ENCODE data around the gene NUP210.
"Not testable (repeated sequence)": the region's sequence is repeated elsewhere in the genome, so short reads cannot be mapped to it uniquely, and the experiment has no call there.

The NUP210 gene

GRCh38 chr3:13403213-13403819 lies 16.8 kb downstream of the NUP210 start:
- H3K27me3 Mint-ChIP-seq: no peaks in the 10 kb centered on the region
- peaks cover 7% of the 10 kb centered on the region for H3K9me3 Mint-ChIP-seq
- ATAC-seq: no peak
- peaks cover 33% of the 10 kb centered on the region for H3K36me3 Mint-ChIP-seq
- H3K27ac Mint-ChIP-seq: no peak overlapping the region
- peaks cover 62% of the 10 kb centered on the region for H3K4me1 Mint-ChIP-seq
- no peak overlapping the region for H3K4me3 Mint-ChIP-seq

DNA sequence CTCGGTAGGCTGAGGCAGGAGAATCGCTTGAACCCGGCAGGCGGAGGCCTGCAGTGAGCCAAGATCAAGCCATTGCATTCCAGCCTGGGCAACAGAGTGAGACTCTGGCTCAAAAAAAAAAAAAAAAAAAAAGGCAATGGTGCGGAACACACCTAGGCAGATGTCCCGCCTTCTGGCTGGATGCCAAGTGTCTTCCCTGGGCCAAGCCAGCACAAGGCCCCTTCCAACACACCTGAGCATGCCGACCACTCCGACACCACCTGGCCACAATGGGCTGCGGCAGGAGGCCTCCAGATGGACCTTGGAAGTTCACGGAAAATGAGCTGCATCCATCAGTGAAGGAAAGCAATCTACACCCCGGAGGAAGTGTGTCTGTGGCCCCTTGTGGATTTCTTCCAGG lies 19.0 kb downstream of the NUP210 start:
- Mint-ChIP-seq H3K36me3 (peaks cover 31% of the 10 kb centered on the region), H3K4me3 (no peak overlapping the region), H3K27ac (no peak overlapping the region), H3K4me1 (peaks cover 44% of the 10 kb centered on the region), H3K27me3 (no peaks in the 10 kb centered on the region), H3K9me3 (peaks cover 3% of the 10 kb centered on the region)
- ATAC-seq: no peak

DNA sequence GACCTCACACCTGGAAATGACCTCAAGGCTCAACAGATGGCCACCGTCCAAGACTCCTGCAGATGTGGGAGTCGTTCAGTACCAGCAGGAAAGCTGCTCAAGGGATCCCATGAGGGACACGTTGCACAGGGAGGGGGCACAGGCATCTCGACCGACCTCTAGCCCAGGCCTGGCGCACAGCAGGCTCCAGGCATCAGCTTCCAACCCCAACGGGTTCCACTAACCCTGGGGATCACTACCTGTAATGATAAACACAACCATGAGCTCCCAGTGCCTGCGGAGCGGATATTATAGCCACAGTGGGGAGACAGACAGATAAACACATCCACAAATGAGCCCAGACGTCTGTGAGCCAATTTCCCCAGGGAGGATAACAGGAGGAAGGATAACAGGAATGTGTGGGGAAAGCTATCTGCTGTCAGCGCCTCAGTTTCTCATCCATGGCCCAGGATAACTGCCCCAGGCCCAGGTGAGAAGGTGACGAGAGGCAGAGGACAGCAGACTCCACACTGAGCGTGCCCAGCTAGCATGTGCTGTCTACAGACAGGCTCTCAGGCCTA lies 19.9 kb downstream of the NUP210 start:
- H3K27me3 Mint-ChIP-seq: no peaks in the 10 kb centered on the region
- H3K27ac Mint-ChIP-seq: peak overlapping the region; percentile 35
- no peak overlapping the region for H3K4me3 Mint-ChIP-seq

GRCh38 chr3:13399603-13400002 lies 20.5 kb downstream of the NUP210 start:
- H3K27ac Mint-ChIP-seq: no peak overlapping the region
- peaks cover 3% of the 10 kb centered on the region for H3K9me3 Mint-ChIP-seq
- H3K36me3 Mint-ChIP-seq: peaks cover 36% of the 10 kb centered on the region
- no peak overlapping the region for H3K4me3 Mint-ChIP-seq
- H3K27me3 Mint-ChIP-seq: no peaks in the 10 kb centered on the region
- no peak for ATAC-seq
- H3K4me1 Mint-ChIP-seq: peaks cover 33% of the 10 kb centered on the region

More for the DNA sequence above, 19.9 kb downstream of the NUP210 start:
- peaks cover 39% of the 10 kb centered on the region for H3K36me3 Mint-ChIP-seq
- peaks cover 36% of the 10 kb centered on the region for H3K4me1 Mint-ChIP-seq
- H3K9me3 Mint-ChIP-seq: peaks cover 3% of the 10 kb centered on the region
- ATAC-seq: no peak

DNA sequence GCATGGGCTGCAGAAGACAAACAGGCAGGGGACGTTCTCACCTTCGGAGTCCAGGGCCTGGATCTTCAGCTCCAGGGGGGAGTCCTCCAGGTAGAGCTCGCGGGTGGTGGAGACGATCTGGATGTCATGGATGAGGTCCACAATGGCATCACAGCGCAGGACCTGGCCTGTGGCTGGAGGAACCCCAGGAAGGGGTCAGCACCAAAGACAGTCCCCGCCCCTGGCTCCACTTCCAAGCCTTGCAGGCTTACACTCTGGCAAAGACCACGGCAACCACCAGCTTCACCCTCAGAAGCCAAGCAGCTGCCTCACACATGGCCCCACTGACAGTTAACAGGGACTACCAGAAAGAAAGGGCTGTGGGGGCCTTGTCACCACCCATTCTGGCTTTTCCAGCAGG lies 22.8 kb downstream of the NUP210 start:
- no peak overlapping the region for H3K4me3 Mint-ChIP-seq
- ATAC-seq: no peak
- peaks cover 36% of the 10 kb centered on the region for H3K36me3 Mint-ChIP-seq
- H3K9me3 Mint-ChIP-seq: no peaks in the 10 kb centered on the region
- no peak overlapping the region for H3K27ac Mint-ChIP-seq
- H3K27me3 Mint-ChIP-seq: no peaks in the 10 kb centered on the region
- H3K4me1 Mint-ChIP-seq: peaks cover 24% of the 10 kb centered on the region

DNA sequence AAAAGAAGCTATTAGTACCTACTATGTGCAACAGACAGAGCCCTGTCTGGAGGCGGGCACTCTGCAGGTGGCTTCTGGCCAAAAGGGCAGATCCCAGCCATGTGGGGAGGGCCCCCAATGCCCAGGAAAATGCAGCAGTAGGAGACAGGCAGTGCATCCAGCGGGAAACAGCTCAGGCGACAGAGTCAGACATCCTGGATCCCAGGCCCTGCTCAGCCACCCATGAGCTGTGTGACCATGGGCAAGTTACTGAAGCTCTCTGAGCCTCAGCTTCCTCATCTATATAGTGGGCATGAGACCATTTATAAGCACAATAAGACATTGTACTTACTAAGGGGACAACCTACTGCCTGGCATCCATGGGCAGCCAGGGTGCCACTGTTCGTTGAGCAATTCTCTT lies 25.8 kb downstream of the NUP210 start:
- peaks cover 6% of the 10 kb centered on the region for H3K4me1 Mint-ChIP-seq
- no peaks in the 10 kb centered on the region for H3K9me3 Mint-ChIP-seq
- no peak for ATAC-seq
- H3K27me3 Mint-ChIP-seq: no peaks in the 10 kb centered on the region
- H3K36me3 Mint-ChIP-seq: peaks cover 55% of the 10 kb centered on the region
- no peak overlapping the region for H3K4me3 Mint-ChIP-seq
- peak overlapping the region; percentile 58 for H3K27ac Mint-ChIP-seq

DNA sequence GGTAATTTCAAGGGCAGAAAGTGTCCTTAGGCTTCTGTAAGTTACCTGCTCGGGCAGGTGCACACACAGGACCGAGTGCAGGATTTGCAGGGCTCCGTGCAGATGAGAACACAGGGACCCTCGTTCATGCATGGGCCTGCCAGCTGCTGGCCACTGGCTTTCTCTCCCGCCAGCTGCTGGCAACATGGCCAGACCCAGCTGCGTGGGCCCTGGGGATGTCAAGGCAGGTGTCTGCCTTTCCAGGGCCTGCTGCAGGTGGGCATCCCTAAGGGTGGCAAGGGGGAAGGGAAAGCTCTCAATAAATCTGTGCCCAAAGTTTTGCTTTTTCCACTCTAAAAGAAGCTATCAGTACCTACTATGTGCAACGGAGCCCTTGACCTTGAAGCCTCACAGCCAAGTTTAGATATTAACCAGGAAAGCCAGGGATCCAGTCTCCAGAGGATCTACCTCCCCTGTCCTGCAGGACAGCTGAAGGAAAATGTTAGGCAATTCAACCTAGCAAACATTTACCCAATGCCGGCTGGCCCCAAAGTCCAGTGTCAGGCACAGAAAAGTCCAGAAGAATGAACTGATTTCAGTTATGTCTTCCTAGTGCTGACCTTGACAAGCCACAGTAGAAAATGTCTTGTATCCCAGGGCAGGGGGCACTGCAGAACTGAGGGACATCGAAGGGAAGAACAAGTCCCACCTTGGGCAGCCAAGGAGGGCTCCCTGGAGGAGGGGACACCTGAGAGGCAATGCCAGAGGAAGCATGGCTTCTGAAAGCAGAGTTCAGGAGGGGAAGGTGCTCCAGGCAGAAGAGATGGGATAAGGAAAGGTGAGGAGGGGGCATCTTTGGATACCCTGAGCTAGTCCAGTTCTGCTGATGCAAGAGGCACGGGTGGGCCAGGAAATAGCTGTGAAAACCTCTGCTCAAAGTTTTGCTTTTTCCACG lies 26.4 kb downstream of the NUP210 start:
- peak overlapping the region; percentile 58 for H3K27ac Mint-ChIP-seq

GRCh38 chr3:13391308-13391707 lies 28.8 kb downstream of the NUP210 start:
- no peak for ATAC-seq
- peaks cover 75% of the 10 kb centered on the region for H3K36me3 Mint-ChIP-seq

More for the DNA sequence above, 26.4 kb downstream of the NUP210 start:
- H3K27me3 Mint-ChIP-seq: no peaks in the 10 kb centered on the region
- no peak overlapping the region for H3K4me3 Mint-ChIP-seq
- H3K4me1 Mint-ChIP-seq: peaks cover 6% of the 10 kb centered on the region
- H3K36me3 Mint-ChIP-seq: peaks cover 62% of the 10 kb centered on the region
- H3K9me3 Mint-ChIP-seq: no peaks in the 10 kb centered on the region
- ATAC-seq: no peak

DNA sequence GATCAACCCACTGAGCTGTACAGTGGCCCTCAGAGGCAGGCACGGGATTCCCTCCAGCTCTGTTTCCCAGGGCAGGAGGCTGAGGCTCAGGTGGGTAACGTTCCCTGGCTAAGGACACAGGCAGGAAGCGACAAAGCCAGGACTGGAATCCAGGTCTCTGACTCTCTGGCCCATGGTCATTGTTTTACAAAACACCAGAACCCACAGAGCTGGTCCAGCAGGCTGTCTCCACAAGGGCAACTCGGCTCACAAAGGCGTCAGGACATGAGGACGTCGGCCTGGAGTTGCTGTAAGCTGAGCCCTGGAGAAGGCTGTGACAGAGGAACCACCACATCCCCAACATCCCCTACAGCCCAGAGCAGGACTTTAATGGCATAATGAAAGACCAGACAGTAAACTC lies 30.7 kb downstream of the NUP210 start:
- Mint-ChIP-seq H3K4me1 (peaks cover 29% of the 10 kb centered on the region), H3K36me3 (peaks cover 86% of the 10 kb centered on the region), H3K27me3 (no peaks in the 10 kb centered on the region), H3K4me3 (no peak overlapping the region), H3K9me3 (no peaks in the 10 kb centered on the region), H3K27ac (no peak overlapping the region)
- ATAC-seq: no peak

More at GRCh38 chr3:13391308-13391707, 28.8 kb downstream of the NUP210 start:
- peak overlapping the region; percentile 50 for H3K27ac Mint-ChIP-seq
- H3K27me3 Mint-ChIP-seq: no peaks in the 10 kb centered on the region
- H3K4me1 Mint-ChIP-seq: peaks cover 21% of the 10 kb centered on the region
- no peak overlapping the region for H3K4me3 Mint-ChIP-seq
- H3K9me3 Mint-ChIP-seq: no peaks in the 10 kb centered on the region

DNA sequence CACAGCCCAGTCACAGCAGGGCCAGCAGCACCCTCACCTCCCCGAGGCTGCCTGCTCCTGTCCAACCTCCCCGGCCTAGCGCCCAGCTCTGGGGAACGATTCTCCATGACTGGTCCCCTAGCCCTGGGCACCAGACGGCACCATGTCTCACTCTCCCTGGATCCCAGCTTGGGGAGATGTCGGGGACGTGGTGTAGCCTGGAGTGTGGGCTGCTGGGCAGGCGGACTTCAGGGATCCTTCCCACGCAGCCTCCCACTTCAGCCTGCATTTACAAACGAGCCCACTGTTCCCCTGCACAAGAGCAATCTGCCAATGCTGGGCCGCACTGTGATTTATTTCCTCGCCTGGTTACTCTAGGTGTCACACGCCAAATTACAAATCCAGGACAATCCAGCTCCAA lies 31.3 kb downstream of the NUP210 start:
- Mint-ChIP-seq H3K27me3 (no peaks in the 10 kb centered on the region), H3K36me3 (peaks cover 83% of the 10 kb centered on the region), H3K4me3 (no peak overlapping the region), H3K9me3 (no peaks in the 10 kb centered on the region), H3K4me1 (peaks cover 29% of the 10 kb centered on the region), H3K27ac (no peak overlapping the region)
- ATAC-seq: no peak

DNA sequence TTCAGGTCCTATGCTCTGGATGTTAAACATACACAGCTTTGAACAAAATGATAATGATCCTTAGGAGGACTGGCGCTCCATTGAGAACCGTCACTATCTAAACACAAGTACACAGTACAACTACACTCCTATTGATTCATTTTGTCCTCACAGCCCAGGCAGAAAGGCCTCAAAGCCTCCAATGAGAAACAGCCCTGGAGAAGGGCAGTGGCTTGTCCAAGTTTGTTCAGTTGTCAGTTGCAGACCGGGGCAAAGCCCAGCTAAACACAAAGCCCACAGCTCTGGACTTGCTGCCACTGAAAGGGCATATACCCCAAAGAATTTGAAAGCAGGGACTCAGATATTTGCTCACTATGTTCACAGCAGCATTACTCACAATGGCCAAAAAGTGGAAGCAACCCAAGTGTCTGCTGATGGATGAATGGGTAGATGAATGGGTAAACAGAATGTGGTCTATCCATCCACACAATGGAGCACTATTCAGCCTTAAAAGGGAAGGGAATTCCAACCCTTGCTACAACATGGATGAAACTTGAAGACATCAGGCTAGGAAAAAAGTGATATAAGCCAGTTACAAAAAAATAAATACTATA lies 34.7 kb downstream of the NUP210 start:
- H3K36me3 Mint-ChIP-seq: peaks cover 79% of the 10 kb centered on the region
- H3K27me3 Mint-ChIP-seq: no peaks in the 10 kb centered on the region
- no peak overlapping the region for H3K27ac Mint-ChIP-seq
- H3K4me1 Mint-ChIP-seq: peaks cover 34% of the 10 kb centered on the region
- no peak overlapping the region for H3K4me3 Mint-ChIP-seq
- no peaks in the 10 kb centered on the region for H3K9me3 Mint-ChIP-seq
- ATAC-seq: no peak

DNA sequence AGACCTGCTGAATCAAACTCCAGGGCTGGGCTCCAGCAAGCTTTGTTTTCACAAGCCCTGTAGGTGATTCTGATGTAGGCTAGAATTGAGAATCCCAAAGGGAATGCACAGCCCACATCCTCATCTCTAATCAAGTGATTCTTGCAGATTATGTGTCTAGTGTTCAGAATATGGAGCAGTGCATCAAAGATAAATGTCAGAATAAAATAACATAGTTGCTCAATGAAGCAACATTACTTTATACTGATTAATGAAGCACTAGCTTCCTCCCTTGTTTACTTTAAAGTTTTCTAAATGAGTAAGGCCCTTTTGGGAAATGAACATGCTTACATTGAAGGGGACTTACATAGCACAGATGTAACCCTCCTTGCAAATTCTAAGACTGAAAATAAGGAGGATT lies 39.2 kb downstream of the NUP210 start:
- Mint-ChIP-seq H3K27ac (no peak overlapping the region), H3K27me3 (no peaks in the 10 kb centered on the region), H3K36me3 (peaks cover 64% of the 10 kb centered on the region), H3K4me1 (peaks cover 28% of the 10 kb centered on the region), H3K4me3 (no peak overlapping the region), H3K9me3 (no peaks in the 10 kb centered on the region)
- ATAC-seq: no peak

DNA sequence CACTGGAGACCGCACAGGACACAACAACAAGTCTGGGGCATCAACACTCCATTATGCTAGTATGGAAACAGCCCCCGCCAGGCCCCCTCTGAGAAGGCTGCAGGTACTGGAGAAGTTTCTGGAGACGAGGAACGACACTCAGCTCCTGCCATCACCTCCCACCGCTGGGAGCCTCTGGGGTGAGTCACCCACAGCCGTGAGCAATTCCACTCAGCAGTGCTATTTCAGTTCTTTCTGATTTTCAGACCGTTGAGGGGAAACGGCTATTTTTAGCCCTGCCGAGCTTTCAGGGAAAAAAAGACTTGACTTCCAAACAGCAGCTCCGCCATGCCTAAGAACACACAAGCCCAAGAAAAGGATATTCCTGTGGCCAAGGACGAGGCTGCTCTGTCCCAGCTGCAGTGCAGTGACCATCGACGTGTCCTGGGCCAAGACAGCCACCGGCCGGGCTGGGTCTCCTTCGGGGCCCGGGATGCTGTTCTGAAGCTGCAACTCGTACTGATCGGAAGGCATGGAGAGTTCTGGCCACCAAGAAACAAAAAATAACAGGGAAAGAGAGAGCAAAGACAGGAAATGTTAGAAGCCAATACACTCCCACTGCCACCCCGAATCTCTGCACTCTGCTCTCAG lies 40.8 kb downstream of the NUP210 start:
- Mint-ChIP-seq H3K4me3 (no peak overlapping the region), H3K36me3 (peaks cover 48% of the 10 kb centered on the region), H3K9me3 (no peaks in the 10 kb centered on the region), H3K4me1 (peaks cover 24% of the 10 kb centered on the region), H3K27ac (peak overlapping the region; percentile 71), H3K27me3 (no peaks in the 10 kb centered on the region)
- ATAC-seq: no peak

GRCh38 chr3:13378155-13378554 lies 42.0 kb downstream of the NUP210 start:
- peak; percentile 93 for ATAC-seq
- Mint-ChIP-seq H3K36me3 (peaks cover 48% of the 10 kb centered on the region), H3K27ac (peak overlapping the region; percentile 71), H3K9me3 (no peaks in the 10 kb centered on the region), H3K4me3 (no peak overlapping the region), H3K4me1 (peaks cover 24% of the 10 kb centered on the region), H3K27me3 (no peaks in the 10 kb centered on the region)

- H3K4me3 Mint-ChIP-seq, ATAC-seq, H3K9me3 Mint-ChIP-seq, H3K27me3 Mint-ChIP-seq: not testable (repeated sequence)
- H3K27ac Mint-ChIP-seq: peak overlapping the region; percentile 71
- H3K4me1 Mint-ChIP-seq: peaks cover 24% of the 10 kb centered on the region
- H3K36me3 Mint-ChIP-seq: peaks cover 44% of the 10 kb centered on the region
These were observed 42.4 kb downstream of the NUP210 start for GRCh38 chr3:13377741-13378140.
